ENCODE results near the gene NGDN.

NGDN gene

DNA sequence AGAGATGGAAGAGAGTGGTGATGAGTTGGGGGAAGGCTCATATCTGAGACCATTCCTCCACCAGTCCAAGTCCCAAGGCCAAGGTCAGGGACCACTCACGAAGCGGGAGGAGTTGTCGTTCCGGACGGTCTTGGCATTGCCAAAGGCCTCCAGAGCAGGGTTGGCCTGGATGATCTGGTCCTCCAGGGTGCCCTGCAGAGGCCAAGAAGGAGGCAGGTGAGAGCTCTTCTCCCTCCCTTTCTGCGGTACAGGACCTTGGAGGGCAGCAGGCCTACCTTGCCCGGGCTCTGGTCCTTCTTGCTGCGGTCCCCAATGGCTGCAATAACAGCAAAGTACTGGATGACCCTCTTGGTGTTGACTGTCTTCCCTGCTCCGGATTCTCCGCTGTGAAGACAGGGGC lies 38.0 kb upstream of the NGDN start:
- no peak overlapping the region for H4K91ac ChIP-seq (ENCODE audit: low read depth, low read length)
- no peak overlapping the region for H2BK12ac ChIP-seq (ENCODE audit: low read length)
- no peak overlapping the region for H3K14ac ChIP-seq (ENCODE audit: low read length)
- H3K79me2 ChIP-seq (ENCODE audit: control insufficient read depth, insufficient read depth, low read length, poor library complexity): no peaks in the 10 kb centered on the region
- no peaks in the 10 kb centered on the region for H3K27me3 ChIP-seq (ENCODE audit: insufficient read depth, low read length)
- no peak overlapping the region for H3K18ac ChIP-seq (ENCODE audit: low read length)
- DNase-seq: no peak
- no peak overlapping the region for H4K8ac ChIP-seq (ENCODE audit: low read depth, low read length)
- H2BK120ac ChIP-seq (ENCODE audit: insufficient read depth, low read length, poor library complexity): no peak overlapping the region
- H3K4me3 ChIP-seq (ENCODE audit: low read depth, low read length): peak overlapping the region; percentile 21
- H4K12ac ChIP-seq (ENCODE audit: low read depth, low read length): no peak overlapping the region
- no peak overlapping the region for H3K4me2 ChIP-seq (ENCODE audit: low read length)
- peaks cover 9% of the 10 kb centered on the region for H3K9me3 ChIP-seq (ENCODE audit: insufficient read depth, low read depth, low read length)
- no peak overlapping the region for H3K4ac ChIP-seq (ENCODE audit: low read depth, low read length)
- H2AFZ ChIP-seq (ENCODE audit: insufficient read depth, low read length, poor library complexity): no peak overlapping the region
- no peaks in the 10 kb centered on the region for H3K36me3 ChIP-seq (ENCODE audit: control insufficient read depth in 1 of 2, insufficient read depth in 2 of 2, low read length in 2 of 2)
- H2AK5ac ChIP-seq (ENCODE audit: low read length): no peak overlapping the region
- H3K27ac ChIP-seq (ENCODE audit: low read depth, low read length): no peak overlapping the region
- no peak overlapping the region for H3K9ac ChIP-seq (ENCODE audit: low read length)
- no CpG with 5 or more reads among the region's 10 CpGs for WGBS (ENCODE audit: extremely low coverage, insufficient coverage, insufficient read length)
- no peak overlapping the region for H2BK5ac ChIP-seq (ENCODE audit: low read depth, low read length, poor library complexity)
- H3K4me1 ChIP-seq (ENCODE audit: control insufficient read depth in 1 of 2, insufficient read depth in 2 of 2, low read length in 2 of 2): peaks cover 4 to 5% of the 10 kb centered on the region in 2 experiments
- H3K79me1 ChIP-seq (ENCODE audit: low read length): no peaks in the 10 kb centered on the region
- no peak overlapping the region for H3K23ac ChIP-seq (ENCODE audit: low read length)

DNA sequence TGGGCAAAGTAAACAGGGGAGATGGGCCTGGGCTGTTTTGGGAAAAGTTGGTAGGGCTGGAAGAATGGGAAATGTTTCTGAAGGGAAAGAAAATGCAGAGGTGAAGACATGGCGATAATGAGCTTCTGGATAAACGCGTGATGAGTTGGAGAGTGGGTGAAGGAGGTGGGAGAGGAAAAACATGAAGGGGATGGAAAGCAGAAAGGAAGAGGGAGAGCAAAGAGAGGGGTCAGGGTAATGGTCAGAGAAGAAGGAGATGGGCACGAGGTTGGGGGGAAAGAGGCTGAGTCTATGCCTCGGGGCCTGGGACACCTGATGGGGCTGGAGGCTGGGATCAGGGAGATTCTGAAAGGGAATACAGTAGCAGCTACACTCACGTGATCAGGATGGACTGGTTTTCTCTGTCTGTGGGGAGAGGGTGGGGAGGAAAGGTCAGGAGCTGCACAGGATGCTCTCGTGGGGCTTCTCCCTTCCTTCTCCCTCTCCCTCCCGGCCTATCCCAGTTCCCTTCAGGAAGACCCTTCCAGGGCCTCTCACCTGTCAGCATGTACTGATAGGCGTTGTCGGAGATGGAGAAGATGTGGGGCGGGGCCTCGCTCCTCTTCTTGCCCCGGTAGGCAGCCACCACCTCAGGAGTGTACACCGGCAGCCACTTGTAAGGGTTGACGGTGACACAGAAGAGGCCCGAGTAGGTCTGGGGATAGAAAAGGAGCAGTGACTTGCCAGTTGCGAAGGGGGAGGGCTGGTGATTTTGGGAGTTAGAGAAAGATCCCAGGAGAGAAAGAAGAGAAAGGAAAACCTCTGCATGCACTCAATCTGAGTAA lies 37.2 kb upstream of the NGDN start:
- Histone ChIP-seq H3K4ac (ENCODE audit: low read depth, low read length) (no peak overlapping the region), H3K4me2 (ENCODE audit: low read length) (no peak overlapping the region), H3K4me1 (ENCODE audit: control insufficient read depth in 1 of 2, insufficient read depth in 2 of 2, low read length in 2 of 2) (peaks cover 4 to 5% of the 10 kb centered on the region in 2 experiments), H3K18ac (ENCODE audit: low read length) (no peak overlapping the region), H2BK120ac (ENCODE audit: insufficient read depth, low read length, poor library complexity) (no peak overlapping the region), H3K9ac (ENCODE audit: low read length) (no peak overlapping the region), H2AFZ (ENCODE audit: insufficient read depth, low read length, poor library complexity) (no peak overlapping the region), H3K27me3 (ENCODE audit: insufficient read depth, low read length) (no peaks in the 10 kb centered on the region), H3K23ac (ENCODE audit: low read length) (no peak overlapping the region), H4K8ac (ENCODE audit: low read depth, low read length) (no peak overlapping the region), H4K12ac (ENCODE audit: low read depth, low read length) (no peak overlapping the region), H4K91ac (ENCODE audit: low read depth, low read length) (no peak overlapping the region), H3K79me2 (ENCODE audit: control insufficient read depth, insufficient read depth, low read length, poor library complexity) (no peaks in the 10 kb centered on the region), H3K27ac (ENCODE audit: low read depth, low read length) (no peak overlapping the region), H2AK5ac (ENCODE audit: low read length) (no peak overlapping the region), H3K36me3 (ENCODE audit: control insufficient read depth in 1 of 2, insufficient read depth in 2 of 2, low read length in 2 of 2) (no peaks in the 10 kb centered on the region), H2BK12ac (ENCODE audit: low read length) (no peak overlapping the region), H3K79me1 (ENCODE audit: low read length) (no peaks in the 10 kb centered on the region), H3K14ac (ENCODE audit: low read length) (no peak overlapping the region), H3K9me3 (ENCODE audit: insufficient read depth, low read depth, low read length) (peaks cover 9% of the 10 kb centered on the region), H2BK5ac (ENCODE audit: low read depth, low read length, poor library complexity) (no peak overlapping the region), H3K4me3 (ENCODE audit: low read depth, low read length) (no peak overlapping the region)
- WGBS (ENCODE audit: extremely low coverage, insufficient coverage, insufficient read length): 100% methylated on average over 2 of the region's 17 CpGs
- DNase-seq: no peak

DNA sequence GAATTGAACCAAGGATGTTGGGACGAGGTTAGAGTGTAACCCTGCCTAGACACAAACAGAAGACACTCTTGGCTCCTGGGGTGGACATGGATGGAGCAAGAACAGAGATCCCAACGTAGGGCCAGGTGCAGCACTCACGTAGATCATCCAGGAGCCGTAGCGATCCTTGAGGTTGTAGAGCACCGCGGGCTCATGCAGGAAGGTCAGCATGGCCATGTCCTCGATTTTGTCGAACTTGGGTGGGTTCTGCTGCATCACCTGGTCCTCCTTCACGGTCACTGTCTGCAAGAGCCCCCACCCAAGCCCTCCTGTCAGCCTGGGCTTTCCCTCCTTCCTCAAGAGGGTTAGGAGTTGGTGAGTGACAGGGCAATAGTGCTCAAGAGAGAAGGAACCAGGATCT lies 36.6 kb upstream of the NGDN start:
- peaks cover 4 to 5% of the 10 kb centered on the region in 2 experiments for H3K4me1 ChIP-seq (ENCODE audit: control insufficient read depth in 1 of 2, insufficient read depth in 2 of 2, low read length in 2 of 2)
- peaks cover 9% of the 10 kb centered on the region for H3K9me3 ChIP-seq (ENCODE audit: insufficient read depth, low read depth, low read length)
- no peaks in the 10 kb centered on the region for H3K79me1 ChIP-seq (ENCODE audit: low read length)
- no peak overlapping the region for H3K23ac ChIP-seq (ENCODE audit: low read length)
- H3K18ac ChIP-seq (ENCODE audit: low read length): no peak overlapping the region
- H3K9ac ChIP-seq (ENCODE audit: low read length): no peak overlapping the region
- WGBS (ENCODE audit: extremely low coverage, insufficient coverage, insufficient read length): no CpG with 5 or more reads among the region's 10 CpGs
- H3K4ac ChIP-seq (ENCODE audit: low read depth, low read length): no peak overlapping the region
- H3K36me3 ChIP-seq (ENCODE audit: control insufficient read depth in 1 of 2, insufficient read depth in 2 of 2, low read length in 2 of 2): no peaks in the 10 kb centered on the region
- H2AFZ ChIP-seq (ENCODE audit: insufficient read depth, low read length, poor library complexity): no peak overlapping the region
- H3K4me2 ChIP-seq (ENCODE audit: low read length): no peak overlapping the region
- no peak overlapping the region for H3K4me3 ChIP-seq (ENCODE audit: low read depth, low read length)
- no peak overlapping the region for H4K8ac ChIP-seq (ENCODE audit: low read depth, low read length)
- H3K27me3 ChIP-seq (ENCODE audit: insufficient read depth, low read length): no peaks in the 10 kb centered on the region
- no peak overlapping the region for H2BK5ac ChIP-seq (ENCODE audit: low read depth, low read length, poor library complexity)
- no peak overlapping the region for H2BK12ac ChIP-seq (ENCODE audit: low read length)
- no peaks in the 10 kb centered on the region for H3K79me2 ChIP-seq (ENCODE audit: control insufficient read depth, insufficient read depth, low read length, poor library complexity)
- H4K91ac ChIP-seq (ENCODE audit: low read depth, low read length): no peak overlapping the region
- no peak overlapping the region for H2BK120ac ChIP-seq (ENCODE audit: insufficient read depth, low read length, poor library complexity)
- H3K27ac ChIP-seq (ENCODE audit: low read depth, low read length): no peak overlapping the region
- H4K12ac ChIP-seq (ENCODE audit: low read depth, low read length): no peak overlapping the region
- H2AK5ac ChIP-seq (ENCODE audit: low read length): no peak overlapping the region
- DNase-seq: no peak
- no peak overlapping the region for H3K14ac ChIP-seq (ENCODE audit: low read length)

DNA sequence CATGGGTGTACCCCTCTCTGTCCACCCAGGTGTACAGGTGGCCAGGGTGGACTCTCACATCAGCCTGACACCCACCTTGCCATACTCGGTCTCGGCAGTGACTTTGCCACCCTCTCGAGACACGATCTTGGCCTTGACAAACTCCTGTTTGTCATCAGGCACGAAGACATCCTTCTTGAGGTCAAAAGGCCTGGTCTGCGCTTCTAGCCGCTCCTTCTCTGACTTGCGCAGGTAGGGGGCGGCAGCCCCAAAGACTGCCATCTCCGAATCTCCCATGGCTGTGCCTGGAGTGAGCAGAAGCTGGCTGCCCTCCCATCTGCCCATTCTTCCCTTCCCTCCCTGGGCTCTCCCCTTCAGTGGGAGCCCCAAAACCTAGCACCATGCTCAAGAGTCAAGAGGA lies 36.0 kb upstream of the NGDN start:
- no peak overlapping the region for H2BK5ac ChIP-seq (ENCODE audit: low read depth, low read length, poor library complexity)
- H3K79me2 ChIP-seq (ENCODE audit: control insufficient read depth, insufficient read depth, low read length, poor library complexity): no peaks in the 10 kb centered on the region
- no peaks in the 10 kb centered on the region for H3K27me3 ChIP-seq (ENCODE audit: insufficient read depth, low read length)
- no peak overlapping the region for H3K27ac ChIP-seq (ENCODE audit: low read depth, low read length)
- H3K36me3 ChIP-seq (ENCODE audit: control insufficient read depth in 1 of 2, insufficient read depth in 2 of 2, low read length in 2 of 2): no peaks in the 10 kb centered on the region
- no peak overlapping the region for H3K4me2 ChIP-seq (ENCODE audit: low read length)
- no peak overlapping the region for H4K91ac ChIP-seq (ENCODE audit: low read depth, low read length)
- DNase-seq: no peak
- peaks cover 4 to 5% of the 10 kb centered on the region in 2 experiments for H3K4me1 ChIP-seq (ENCODE audit: control insufficient read depth in 1 of 2, insufficient read depth in 2 of 2, low read length in 2 of 2)
- no peak overlapping the region for H2AK5ac ChIP-seq (ENCODE audit: low read length)
- H3K23ac ChIP-seq (ENCODE audit: low read length): no peak overlapping the region
- no peak overlapping the region for H3K4ac ChIP-seq (ENCODE audit: low read depth, low read length)
- WGBS (ENCODE audit: extremely low coverage, insufficient coverage, insufficient read length): no CpG with 5 or more reads among the region's 10 CpGs
- H2BK120ac ChIP-seq (ENCODE audit: insufficient read depth, low read length, poor library complexity): no peak overlapping the region
- no peak overlapping the region for H3K18ac ChIP-seq (ENCODE audit: low read length)
- no peak overlapping the region for H3K9ac ChIP-seq (ENCODE audit: low read length)
- H2AFZ ChIP-seq (ENCODE audit: insufficient read depth, low read length, poor library complexity): no peak overlapping the region
- H2BK12ac ChIP-seq (ENCODE audit: low read length): no peak overlapping the region
- H4K8ac ChIP-seq (ENCODE audit: low read depth, low read length): no peak overlapping the region
- no peak overlapping the region for H4K12ac ChIP-seq (ENCODE audit: low read depth, low read length)
- H3K14ac ChIP-seq (ENCODE audit: low read length): no peak overlapping the region
- H3K9me3 ChIP-seq (ENCODE audit: insufficient read depth, low read depth, low read length): peaks cover 9% of the 10 kb centered on the region
- no peak overlapping the region for H3K4me3 ChIP-seq (ENCODE audit: low read depth, low read length)
- no peaks in the 10 kb centered on the region for H3K79me1 ChIP-seq (ENCODE audit: low read length)
